Skeletal muscle cell (primary cell): ENCODE data around the gene AGER.
"Not testable (repeated sequence)": the region's sequence is repeated elsewhere in the genome, so short reads cannot be mapped to it uniquely, and the experiment has no call there.

Experiments
- DNase-seq: peaks from one replicate; pipeline ENCODE4 v3.0.0-alpha.2; 2010; ENCODE audit warnings: low read depth
- H3K4me3 ChIP-seq: 2 replicates; pipeline ENCODE4 v1.5.1; 2011; ENCODE audit warnings: low read depth, mild to moderate bottlenecking, control low read depth, low read length, moderate library complexity

The AGER gene

GRCh38 chr6:32188381-32189068, 4.5 kb upstream of the AGER start:
- no peak for DNase-seq
- peak overlapping the region; percentile 78 for H3K4me3 ChIP-seq

- not testable (repeated sequence) for DNase-seq
- peak overlapping the region; percentile 78 for H3K4me3 ChIP-seq
Observed at GRCh38 chr6:32187725-32188380, 3.8 kb upstream of the AGER start.

GRCh38 chr6:32187009-32187709, 3.1 kb upstream of the AGER start:
- no peak overlapping the region for H3K4me3 ChIP-seq
- no peak for DNase-seq

- not testable (repeated sequence) for DNase-seq, H3K4me3 ChIP-seq
Observed at GRCh38 chr6:32186151-32186840, 2.2 kb upstream of the AGER start.

- peak; percentile 71 for DNase-seq
- not testable (repeated sequence) for H3K4me3 ChIP-seq
Observed at GRCh38 chr6:32185681-32186131, 1.7 kb upstream of the AGER start.

- no peak for DNase-seq
- H3K4me3 ChIP-seq: no peak overlapping the region
Observed at GRCh38 chr6:32183483-32184083, 470 bp downstream of the AGER start.

GRCh38 chr6:32183030-32183429, 1.0 kb downstream of the AGER start:
- no peak overlapping the region for H3K4me3 ChIP-seq

GRCh38 chr6:32182555-32182981, 1.5 kb downstream of the AGER start:
- DNase-seq: no peak
- H3K4me3 ChIP-seq: no peak overlapping the region

More at GRCh38 chr6:32183030-32183429, 1.0 kb downstream of the AGER start:
- DNase-seq: no peak

- DNase-seq: no peak
- no peak overlapping the region for H3K4me3 ChIP-seq
Observed at GRCh38 chr6:32181915-32182529, 2.0 kb downstream of the AGER start.

- no peak for DNase-seq
- no peak overlapping the region for H3K4me3 ChIP-seq
Observed at GRCh38 chr6:32181148-32181702, 2.8 kb downstream of the AGER start.

GRCh38 chr6:32179766-32180405, 4.2 kb downstream of the AGER start:
- H3K4me3 ChIP-seq: no peak overlapping the region
- no peak for DNase-seq

GRCh38 chr6:32178547-32179440, 5.3 kb downstream of the AGER start:
- DNase-seq: no peak
- peak overlapping the region; percentile 99 for H3K4me3 ChIP-seq

- DNase-seq: peak; percentile 100
- H3K4me3 ChIP-seq: peak within 1 kb of the TSS; percentile 99
Observed at GRCh38 chr6:32177788-32178546, 6.1 kb downstream of the AGER start, which contains the start of gene RNF5. Gene RNF5, plus strand, starts transcription at chr6:32178405. Its CDS starts 107 bp downstream, at chr6:32178512.

GRCh38 chr6:32177183-32177787, 6.8 kb downstream of the AGER start:
- peak overlapping the region; percentile 99 for H3K4me3 ChIP-seq
- no peak for DNase-seq

GRCh38 chr6:32176476-32177182, 7.4 kb downstream of the AGER start:
- DNase-seq: no peak
- H3K4me3 ChIP-seq: peak overlapping the region; percentile 99
